SK-N-SH (cell line): Measurements from ENCODE around the gene COL4A4. TPM values are rescaled to one million over a fixed set of nuclear protein-coding genes. Genes with fewer than 3 reads are reported as not detected.

Experiments
- CTCF ChIA-PET: fragments of 300-600, 350-600 bp; formaldehyde crosslinking; extraction: SDS; loops from one replicate; lab custom pipeline; 2021; lab: Yijun Ruan, JAX
- POLR2A ChIA-PET: fragments of 350-600 bp; sonication (Branson Sonifier 250); formaldehyde crosslinking; extraction: SDS; loops from one replicate; lab custom pipeline; 2020; ENCODE audit warnings: antibody characterized with exemption, inconsistent platforms; lab: Yijun Ruan, JAX
- DNase-seq: peaks from one replicate; pipeline ENCODE4 v3.0.0; 2012
- H2AFZ ChIP-seq: fragments of 200-600 bp; sonication (generic); 2 replicates; pipeline ENCODE4 v1.8.1; 2016; ENCODE audit warnings: antibody characterized with exemption, mild to moderate bottlenecking, low read depth
- H3F3A ChIP-seq: fragments of 200-600 bp; sonication (generic); replicated peaks from 2 replicates; pipeline ENCODE3; 2016; ENCODE audit warnings: antibody characterized with exemption, mild to moderate bottlenecking; ENCODE audit not compliant: insufficient read depth
- H3K27ac ChIP-seq, 2 experiments: fragments of 200-500 bp in 1 of 2; fragments of 200-600 bp in 1 of 2; sonication (Bioruptor generic) in 1 of 2; sonication (generic), shearing (Covaris generic) in 1 of 2; 2 replicates each; pipeline versions ENCODE4 v1.5.1 to v1.6.1; 2014 to 2016; ENCODE audit warnings: low read depth in 2 of 2, inconsistent platforms in 1 of 2, low read length in 1 of 2, mild to moderate bottlenecking in 1 of 2, mixed read lengths in 1 of 2
- H3K27me3 ChIP-seq: fragments of 200-600 bp; sonication (generic), shearing (Covaris generic); 2 replicates; pipeline ENCODE4 v1.6.1; 2016; ENCODE audit warnings: mixed run types; ENCODE audit not compliant: insufficient read depth
- H3K36me3 ChIP-seq, 2 experiments: fragments of 200-500 bp in 1 of 2; fragments of 200-600 bp in 1 of 2; sonication (Bioruptor generic) in 1 of 2; sonication (generic) in 1 of 2; replicated peaks in 1 of 2; 2 replicates each; pipeline versions ENCODE3 to v1.5.1; 2014 to 2016; ENCODE audit warnings: low read length in 1 of 2, mild to moderate bottlenecking in 1 of 2; ENCODE audit not compliant: insufficient read depth in 2 of 2, control insufficient read depth in 1 of 2
- H3K4me1 ChIP-seq, 2 experiments: fragments of 200-500 bp in 1 of 2; fragments of 200-600 bp in 1 of 2; sonication (Bioruptor generic) in 1 of 2; sonication (generic), shearing (Covaris generic) in 1 of 2; 2 replicates each; pipeline versions ENCODE4 v1.5.1 to v1.6.1; 2014 to 2016; ENCODE audit warnings: low read depth in 1 of 2, low read length in 1 of 2, mixed run types in 1 of 2; ENCODE audit not compliant: insufficient read depth in 2 of 2, control insufficient read depth in 1 of 2
- H3K4me2 ChIP-seq: fragments of 200-600 bp; sonication (generic), shearing (Covaris generic); 2 replicates; pipeline ENCODE4 v1.6.1; 2017; ENCODE audit warnings: mixed run types
- H3K4me3 ChIP-seq, 2 experiments: fragments of 200-500 bp in 1 of 2; fragments of 200-600 bp in 1 of 2; sonication (Bioruptor generic) in 1 of 2; sonication (generic), shearing (Covaris generic) in 1 of 2; 2 replicates each; pipeline versions ENCODE4 v1.5.1 to v1.8.1; 2014 to 2016; ENCODE audit warnings: low read depth in 2 of 2, inconsistent platforms in 1 of 2, low read length in 1 of 2, mild to moderate bottlenecking in 1 of 2, mixed read lengths in 1 of 2, moderate library complexity in 1 of 2
- H3K79me2 ChIP-seq: fragments of 200-600 bp; sonication (generic); 2 replicates; pipeline ENCODE4 v1.8.1; 2017; ENCODE audit warnings: mild to moderate bottlenecking; ENCODE audit not compliant: insufficient read depth
- H3K9ac ChIP-seq: fragments of 200-600 bp; sonication (generic); 2 replicates; pipeline ENCODE4 v1.6.1; 2017; ENCODE audit warnings: mixed run types
- H3K9me2 ChIP-seq: fragments of 200-600 bp; sonication (generic); 2 replicates; pipeline ENCODE4 v1.6.1; 2017; ENCODE audit warnings: mixed run types
- H3K9me3 ChIP-seq: fragments of 200-600 bp; sonication (generic); 2 replicates; pipeline ENCODE4 v1.6.1; 2017; ENCODE audit warnings: mixed run types, mild to moderate bottlenecking, moderate library complexity
- H4K20me1 ChIP-seq: fragments of 200-600 bp; sonication (generic); 2 replicates; pipeline ENCODE4 v1.6.1; 2017; ENCODE audit warnings: mild to moderate bottlenecking, mixed run types; ENCODE audit not compliant: insufficient read depth
- FOXM1 ChIP-seq: IDR thresholded peaks from 2 replicates; pipeline ENCODE4 v1.4.0; 2012; ENCODE audit warnings: low read depth, mild to moderate bottlenecking
- GATA2 ChIP-seq: sonication (generic); formaldehyde crosslinking; IDR thresholded peaks from 2 replicates; pipeline ENCODE4 v1.5.0; 2020; ENCODE audit warnings: mild to moderate bottlenecking, missing genetic modification reagents
- RCOR1 ChIP-seq: fragments of 150-350 bp; IDR thresholded peaks from 2 replicates; pipeline ENCODE4 v1.6.1; 2017; ENCODE audit warnings: antibody characterized with exemption, low read length
- RFX5 ChIP-seq: IDR thresholded peaks from 2 replicates; pipeline ENCODE4 v1.6.1; 2012; ENCODE audit warnings: mild to moderate bottlenecking, improper control_type of control experiment, low read length
- TAF1 ChIP-seq: IDR thresholded peaks from 2 replicates; pipeline ENCODE4 v1.6.1; 2012; ENCODE audit warnings: low read depth, mild to moderate bottlenecking, low read length, moderate library complexity, borderline replicate concordance
- YY1 ChIP-seq: IDR thresholded peaks from 2 replicates; pipeline ENCODE4 v1.4.0; 2012; ENCODE audit warnings: low read depth, mild to moderate bottlenecking
- WGBS: methylation state at CpG from one replicate; pipeline ENCODE4 v1.1.6; 2017; ENCODE audit warnings: low lambda C conversion rate; 5-methylcytosine and 5-hydroxymethylcytosine counted together
- polyA plus RNA-seq, 3 experiments: library from polyadenylated mRNA; depleted of rRNA; stranded (reverse); fragments of >200 nt; gene quantifications; 2 replicates each; pipeline ENCODE4 v1.2.3, GENCODE V29; 2012
- TF ChIP-seq, protein P1 (sequence below): IDR thresholded peaks from 2 replicates; pipeline ENCODE4 v1.4.0; 2012; ENCODE audit warnings: low read depth, borderline replicate concordance
- TF ChIP-seq, protein P2 (sequence below): IDR thresholded peaks from 2 replicates; pipeline ENCODE4 v1.4.0; 2012; ENCODE audit warnings: low read depth, borderline replicate concordance
- TF ChIP-seq, protein P3 (sequence below): IDR thresholded peaks from 2 replicates; pipeline ENCODE4 v1.6.1; 2012; ENCODE audit warnings: mild to moderate bottlenecking, low read depth, low read length, moderate library complexity
- TF ChIP-seq, protein P4 (sequence below): fragments of 150-350 bp; IDR thresholded peaks from 2 replicates; pipeline ENCODE4 v1.6.1; 2016; ENCODE audit warnings: mild to moderate bottlenecking, low read depth, low read length

The COL4A4 gene
- polyA plus RNA-seq, 1 of the 3 experiments (the other 2 are of a cell fraction): not detected

DNA sequence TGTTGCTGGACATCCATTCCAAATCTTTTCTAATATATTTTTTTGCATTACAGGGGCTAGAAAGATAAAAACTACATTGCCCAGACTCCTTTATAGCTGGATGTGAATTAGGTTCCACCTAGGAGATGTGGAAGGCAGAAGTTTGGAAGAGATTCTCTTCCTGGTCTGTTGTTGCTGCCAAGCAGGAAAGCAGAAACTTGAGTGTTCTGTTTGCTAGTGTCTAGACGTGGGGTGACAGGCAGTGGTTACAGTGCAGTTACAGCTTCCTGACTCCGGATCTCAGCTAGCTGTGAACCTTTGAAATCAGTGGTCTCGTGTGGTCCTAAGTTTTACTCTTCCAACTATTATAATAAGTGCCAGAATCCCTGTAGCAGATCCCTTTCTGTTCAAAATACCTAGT is 46.2 kb downstream of the COL4A4 start (continued):
- TF ChIP-seq, protein P1, sequence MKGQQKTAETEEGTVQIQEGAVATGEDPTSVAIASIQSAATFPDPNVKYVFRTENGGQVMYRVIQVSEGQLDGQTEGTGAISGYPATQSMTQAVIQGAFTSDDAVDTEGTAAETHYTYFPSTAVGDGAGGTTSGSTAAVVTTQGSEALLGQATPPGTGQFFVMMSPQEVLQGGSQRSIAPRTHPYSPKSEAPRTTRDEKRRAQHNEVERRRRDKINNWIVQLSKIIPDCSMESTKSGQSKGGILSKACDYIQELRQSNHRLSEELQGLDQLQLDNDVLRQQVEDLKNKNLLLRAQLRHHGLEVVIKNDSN: no peak
- TF ChIP-seq TAF1 (no peak), FOXM1 (no peak)
- TF ChIP-seq, protein P2, sequence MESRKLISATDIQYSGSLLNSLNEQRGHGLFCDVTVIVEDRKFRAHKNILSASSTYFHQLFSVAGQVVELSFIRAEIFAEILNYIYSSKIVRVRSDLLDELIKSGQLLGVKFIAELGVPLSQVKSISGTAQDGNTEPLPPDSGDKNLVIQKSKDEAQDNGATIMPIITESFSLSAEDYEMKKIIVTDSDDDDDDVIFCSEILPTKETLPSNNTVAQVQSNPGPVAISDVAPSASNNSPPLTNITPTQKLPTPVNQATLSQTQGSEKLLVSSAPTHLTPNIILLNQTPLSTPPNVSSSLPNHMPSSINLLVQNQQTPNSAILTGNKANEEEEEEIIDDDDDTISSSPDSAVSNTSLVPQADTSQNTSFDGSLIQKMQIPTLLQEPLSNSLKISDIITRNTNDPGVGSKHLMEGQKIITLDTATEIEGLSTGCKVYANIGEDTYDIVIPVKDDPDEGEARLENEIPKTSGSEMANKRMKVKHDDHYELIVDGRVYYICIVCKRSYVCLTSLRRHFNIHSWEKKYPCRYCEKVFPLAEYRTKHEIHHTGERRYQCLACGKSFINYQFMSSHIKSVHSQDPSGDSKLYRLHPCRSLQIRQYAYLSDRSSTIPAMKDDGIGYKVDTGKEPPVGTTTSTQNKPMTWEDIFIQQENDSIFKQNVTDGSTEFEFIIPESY: no peak

DNA sequence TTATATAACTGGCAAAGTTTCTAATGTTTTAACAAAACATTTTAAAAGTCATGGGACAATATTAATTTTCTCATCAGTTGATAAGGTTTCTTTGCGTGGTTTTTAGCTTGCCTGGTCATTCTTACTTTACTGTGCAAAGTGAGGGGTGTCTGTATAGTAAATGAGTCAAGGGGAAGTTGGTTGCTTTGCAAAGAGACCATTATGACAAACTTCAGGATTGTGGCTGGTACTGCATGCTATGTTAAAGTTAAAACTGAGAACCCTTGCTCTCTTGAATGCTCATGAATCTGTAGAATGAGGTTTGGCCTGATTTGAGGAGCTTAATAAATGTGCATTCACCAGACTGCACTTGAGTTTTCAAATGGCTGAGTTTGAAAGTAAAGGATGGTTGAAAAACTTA is 47.0 kb downstream of the COL4A4 start:
- H3K79me2 ChIP-seq: no peaks in the 10 kb centered on the region
- CTCF ChIA-PET: interaction anchor here (1.3 to 1.5 kb wide), 2 partner anchors 121 to 774 kb away, joined by 3 to 5 read pairs; no protein-coding TSS in a partner anchor
- no peaks in the 10 kb centered on the region for H3K9me3 ChIP-seq
- no peak overlapping the region for H3K27ac ChIP-seq
- no peak overlapping the region for H3K9ac ChIP-seq
- no peaks in the 10 kb centered on the region for H3F3A ChIP-seq
- no peak for DNase-seq
- POLR2A ChIA-PET: no interaction called here
- H3K27me3 ChIP-seq: no peaks in the 10 kb centered on the region
- H4K20me1 ChIP-seq: no peaks in the 10 kb centered on the region
- no peaks in the 10 kb centered on the region for H3K9me2 ChIP-seq
- TF ChIP-seq, protein P3, sequence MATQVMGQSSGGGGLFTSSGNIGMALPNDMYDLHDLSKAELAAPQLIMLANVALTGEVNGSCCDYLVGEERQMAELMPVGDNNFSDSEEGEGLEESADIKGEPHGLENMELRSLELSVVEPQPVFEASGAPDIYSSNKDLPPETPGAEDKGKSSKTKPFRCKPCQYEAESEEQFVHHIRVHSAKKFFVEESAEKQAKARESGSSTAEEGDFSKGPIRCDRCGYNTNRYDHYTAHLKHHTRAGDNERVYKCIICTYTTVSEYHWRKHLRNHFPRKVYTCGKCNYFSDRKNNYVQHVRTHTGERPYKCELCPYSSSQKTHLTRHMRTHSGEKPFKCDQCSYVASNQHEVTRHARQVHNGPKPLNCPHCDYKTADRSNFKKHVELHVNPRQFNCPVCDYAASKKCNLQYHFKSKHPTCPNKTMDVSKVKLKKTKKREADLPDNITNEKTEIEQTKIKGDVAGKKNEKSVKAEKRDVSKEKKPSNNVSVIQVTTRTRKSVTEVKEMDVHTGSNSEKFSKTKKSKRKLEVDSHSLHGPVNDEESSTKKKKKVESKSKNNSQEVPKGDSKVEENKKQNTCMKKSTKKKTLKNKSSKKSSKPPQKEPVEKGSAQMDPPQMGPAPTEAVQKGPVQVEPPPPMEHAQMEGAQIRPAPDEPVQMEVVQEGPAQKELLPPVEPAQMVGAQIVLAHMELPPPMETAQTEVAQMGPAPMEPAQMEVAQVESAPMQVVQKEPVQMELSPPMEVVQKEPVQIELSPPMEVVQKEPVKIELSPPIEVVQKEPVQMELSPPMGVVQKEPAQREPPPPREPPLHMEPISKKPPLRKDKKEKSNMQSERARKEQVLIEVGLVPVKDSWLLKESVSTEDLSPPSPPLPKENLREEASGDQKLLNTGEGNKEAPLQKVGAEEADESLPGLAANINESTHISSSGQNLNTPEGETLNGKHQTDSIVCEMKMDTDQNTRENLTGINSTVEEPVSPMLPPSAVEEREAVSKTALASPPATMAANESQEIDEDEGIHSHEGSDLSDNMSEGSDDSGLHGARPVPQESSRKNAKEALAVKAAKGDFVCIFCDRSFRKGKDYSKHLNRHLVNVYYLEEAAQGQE: no peak
- TF ChIP-seq GATA2 (CRISPR knock-in tag): no peak
- no peak for TF ChIP-seq RCOR1
- TF ChIP-seq TAF1: no peak
- no peak for TF ChIP-seq RFX5
- no peak overlapping the region for H3K4me3 ChIP-seq
- H3K36me3 ChIP-seq: no peaks in the 10 kb centered on the region
- no peak overlapping the region for H2AFZ ChIP-seq
- H3K4me2 ChIP-seq: no peak overlapping the region
- WGBS: 38% methylated on average over 1 of the region's 1 CpG
- H3K4me1 ChIP-seq: no peaks in the 10 kb centered on the region

DNA sequence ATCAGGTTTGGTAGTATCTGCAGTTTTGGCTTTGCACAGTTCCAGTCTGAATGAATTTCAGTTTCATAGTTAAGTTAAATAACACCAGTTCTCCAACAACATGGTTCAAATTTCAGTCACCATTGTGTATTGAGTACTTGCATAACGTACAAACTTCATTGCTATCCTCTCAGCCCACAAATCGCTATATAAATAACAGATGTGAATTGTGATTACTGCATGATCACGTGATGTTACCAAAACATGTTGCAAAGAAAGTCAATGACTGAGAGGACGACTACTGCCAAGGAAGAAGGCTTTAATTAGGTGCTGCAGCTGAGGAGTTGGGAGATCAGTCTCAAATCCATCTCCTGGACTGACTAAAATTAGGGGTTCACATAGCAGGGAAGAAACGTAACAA is 48.2 kb downstream of the COL4A4 start:
- POLR2A ChIA-PET: no interaction called here
- no peak overlapping the region for H3K27ac ChIP-seq
- no peaks in the 10 kb centered on the region for H3K36me3 ChIP-seq
- no peaks in the 10 kb centered on the region for H3K79me2 ChIP-seq
- H3K27me3 ChIP-seq: no peaks in the 10 kb centered on the region
- no peak overlapping the region for H3K4me2 ChIP-seq
- no peaks in the 10 kb centered on the region for H3K4me1 ChIP-seq
- H3K9ac ChIP-seq: no peak overlapping the region
- TF ChIP-seq YY1 (no peak), TAF1 (no peak), RFX5 (no peak)
- TF ChIP-seq, protein P3: no peak
- TF ChIP-seq, protein P4, sequence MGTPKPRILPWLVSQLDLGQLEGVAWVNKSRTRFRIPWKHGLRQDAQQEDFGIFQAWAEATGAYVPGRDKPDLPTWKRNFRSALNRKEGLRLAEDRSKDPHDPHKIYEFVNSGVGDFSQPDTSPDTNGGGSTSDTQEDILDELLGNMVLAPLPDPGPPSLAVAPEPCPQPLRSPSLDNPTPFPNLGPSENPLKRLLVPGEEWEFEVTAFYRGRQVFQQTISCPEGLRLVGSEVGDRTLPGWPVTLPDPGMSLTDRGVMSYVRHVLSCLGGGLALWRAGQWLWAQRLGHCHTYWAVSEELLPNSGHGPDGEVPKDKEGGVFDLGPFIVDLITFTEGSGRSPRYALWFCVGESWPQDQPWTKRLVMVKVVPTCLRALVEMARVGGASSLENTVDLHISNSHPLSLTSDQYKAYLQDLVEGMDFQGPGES: no peak
- TF ChIP-seq, protein P1: no peak
- CTCF ChIA-PET: no interaction called here
- no peaks in the 10 kb centered on the region for H3F3A ChIP-seq
- no peak overlapping the region for H2AFZ ChIP-seq
- no peaks in the 10 kb centered on the region for H4K20me1 ChIP-seq
- 37% methylated on average over 5 of the region's 5 CpGs for WGBS
- no peaks in the 10 kb centered on the region for H3K9me3 ChIP-seq
- H3K4me3 ChIP-seq: no peak overlapping the region
- DNase-seq: no peak
- no peaks in the 10 kb centered on the region for H3K9me2 ChIP-seq
